CD4-positive, alpha-beta T cell (primary cell): ENCODE measurements around the gene TMEM72. TPM values are rescaled to one million over a fixed set of nuclear protein-coding genes. Genes with fewer than 3 reads are reported as not detected.

Experiments used
- ATAC-seq: fragments of 200-7000 bp; cut with Tn5 transposase; one replicate; pipeline ENCODE4 v1.10.0; 2022; ENCODE audit warnings: mild to moderate bottlenecking; ENCODE audit not compliant: poor library complexity
- CTCF ChIA-PET: fragments of 350-600 bp; sonication (Branson Sonifier 250); formaldehyde crosslinking; loops from one replicate; lab custom pipeline; 2021; ENCODE audit warnings: antibody characterized with exemption, inconsistent platforms; lab: Charles Lee
- POLR2A ChIA-PET: fragments of 350-600 bp; sonication (Branson Sonifier 250); formaldehyde crosslinking; loops from one replicate; lab custom pipeline; 2021; ENCODE audit warnings: antibody characterized with exemption, inconsistent platforms; lab: Charles Lee
- DNase-seq, 14 experiments: peaks; one replicate each; pipeline ENCODE4 v3.0.0-alpha.2; 2013 to 2020; ENCODE audit warnings: mixed read lengths in 2 of 14
- H3K27ac ChIP-seq, 2 donors: one replicate each; pipeline versions ENCODE4 v1.5.1 to v1.7.0; 2013; ENCODE audit warnings: low read length in 2 of 2, low read depth in 1 of 2, mild to moderate bottlenecking in 1 of 2
- H3K27me3 ChIP-seq, 2 experiments: 1 replicate in 1 of 2; 2 replicates in 1 of 2; pipeline versions ENCODE4 v1.6.1 to v1.7.0; 2013; ENCODE audit warnings: low read length in 2 of 2, control low read depth in 1 of 2, mild to moderate bottlenecking in 1 of 2, moderate library complexity in 1 of 2; ENCODE audit not compliant: insufficient read depth in 2 of 2, control insufficient read depth in 1 of 2
- H3K36me3 ChIP-seq: one replicate; pipeline ENCODE4 v1.6.1; 2013; ENCODE audit warnings: low read length, control low read depth; ENCODE audit not compliant: insufficient read depth
- H3K4me1 ChIP-seq: one replicate; pipeline ENCODE4 v1.6.1; 2013; ENCODE audit warnings: low read length, control low read depth; ENCODE audit not compliant: insufficient read depth
- H3K4me3 ChIP-seq: one replicate; pipeline ENCODE4 v1.5.1; 2013; ENCODE audit warnings: mild to moderate bottlenecking, low read length, moderate library complexity
- H3K9me3 ChIP-seq, 2 experiments: 1 replicate in 1 of 2; 2 replicates in 1 of 2; pipeline versions ENCODE4 v1.6.1 to v1.7.0; 2013; ENCODE audit warnings: low read length in 2 of 2, mild to moderate bottlenecking in 2 of 2, control low read depth in 1 of 2, moderate library complexity in 1 of 2; ENCODE audit not compliant: control insufficient read depth in 1 of 2, insufficient read depth in 1 of 2
- H3K27ac Mint-ChIP-seq: one replicate; pipeline ENCODE4 v1.8.0; 2020; ENCODE audit warnings: mixed read lengths
- H3K27me3 Mint-ChIP-seq: one replicate; pipeline ENCODE4 v1.8.0; 2021; ENCODE audit warnings: mixed read lengths
- H3K36me3 Mint-ChIP-seq: one replicate; pipeline ENCODE4 v1.8.0; 2021; ENCODE audit warnings: low read depth, mixed read lengths
- H3K4me1 Mint-ChIP-seq: one replicate; pipeline ENCODE4 v1.8.0; 2021; ENCODE audit warnings: low read depth, mixed read lengths
- H3K4me3 Mint-ChIP-seq: one replicate; pipeline ENCODE4 v1.8.0; 2020; ENCODE audit warnings: mild to moderate bottlenecking, mixed read lengths
- H3K9me3 Mint-ChIP-seq: one replicate; pipeline ENCODE4 v1.8.0; 2020; ENCODE audit warnings: mixed read lengths
- CTCF ChIP-seq: fragments of 200-600 bp; IDR thresholded peaks from one replicate; pipeline ENCODE4 v1.8.0; 2022; ENCODE audit warnings: antibody characterized with exemption, mild to moderate bottlenecking
- intact Hi-C, 2 experiments: fragments of 100-400 bp; cut with DNase I in 1 of 2; cut with micrococcal nuclease in 1 of 2; formaldehyde crosslinking; loops; one replicate each; pipeline versions ENCODE4 v1.15.1 to v1.9.0; 2023 to 2025; cut with DNase I, micrococcal nuclease
- total RNA-seq, 174 experiments: library from RNA in 2 of 174; stranded (reverse) in 2 of 174; gene quantifications; one replicate each; pipeline ENCODE4 v1.2.3 and lab custom pipeline; 2021 to 2026

The TMEM72 gene
- total RNA-seq, 2 experiments from 2014 or later: not detected

- DNase-seq: no peak
- no peak for TF ChIP-seq CTCF
- Histone ChIP-seq H3K9me3 (no peaks in the 10 kb centered on the region), H3K36me3 (no peaks in the 10 kb centered on the region), H3K27ac (no peak overlapping the region), H3K4me1 (no peaks in the 10 kb centered on the region), H3K4me3 (no peak overlapping the region), H3K27me3 (no peaks in the 10 kb centered on the region)
- ATAC-seq: no peak
- H3K27ac Mint-ChIP-seq: no peak overlapping the region
- no peak overlapping the region for H3K4me3 Mint-ChIP-seq
- ChIA-PET POLR2A (no interaction called here), CTCF (no interaction called here)
- no peaks in the 10 kb centered on the region for H3K9me3 Mint-ChIP-seq
- intact Hi-C loops: no loop called here
- H3K36me3 Mint-ChIP-seq: no peaks in the 10 kb centered on the region
- no peaks in the 10 kb centered on the region for H3K27me3 Mint-ChIP-seq
- H3K4me1 Mint-ChIP-seq: no peaks in the 10 kb centered on the region
Observed at GRCh38 chr10:44923611-44924010, 12.5 kb downstream of the TMEM72 start.

DNA sequence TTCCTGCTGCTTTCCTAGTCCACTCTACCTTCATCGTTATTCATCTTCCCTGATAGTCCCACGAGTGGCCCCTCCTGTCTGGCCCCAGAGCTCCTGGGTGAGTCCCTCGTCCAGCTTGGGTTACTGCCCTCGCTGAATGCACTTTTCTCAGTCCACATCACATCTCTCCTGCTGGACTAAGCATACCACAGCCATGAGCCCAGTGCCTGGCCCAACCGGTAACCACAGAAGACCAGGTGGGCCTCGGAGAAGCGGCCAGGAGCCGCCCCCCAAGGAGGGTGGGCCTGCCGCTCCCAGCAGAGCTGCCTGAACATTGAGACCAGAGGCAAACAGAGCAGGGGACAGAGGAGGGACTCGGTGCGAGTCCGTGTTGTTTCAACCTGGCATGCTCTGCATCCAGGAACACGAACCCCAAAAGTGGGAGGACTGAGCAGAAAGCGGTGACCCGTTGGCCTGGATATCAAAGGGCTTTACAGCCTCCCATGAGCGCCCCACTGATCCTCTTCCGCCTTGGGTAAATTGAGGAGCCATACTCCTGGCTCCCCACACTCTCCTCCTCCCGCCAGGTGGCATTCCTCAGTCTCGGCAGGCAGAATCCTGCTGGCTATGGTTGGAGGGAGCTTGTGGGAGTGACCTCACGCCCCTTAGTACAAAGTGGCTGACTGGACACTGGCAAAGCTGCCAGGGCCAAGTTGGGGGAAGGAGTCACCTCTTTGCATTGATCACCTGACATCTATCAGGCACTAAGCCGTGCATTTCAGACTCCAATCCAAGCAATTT is 13.3 kb downstream of the TMEM72 start:
- H3K4me3 Mint-ChIP-seq: no peak overlapping the region
- H3K9me3 Mint-ChIP-seq: no peaks in the 10 kb centered on the region
- no peaks in the 10 kb centered on the region for H3K27me3 Mint-ChIP-seq
- no peaks in the 10 kb centered on the region for H3K4me1 Mint-ChIP-seq
- intact Hi-C loops: no loop called here
- no peak overlapping the region for H3K27ac ChIP-seq
- H3K9me3 ChIP-seq: no peaks in the 10 kb centered on the region
- no peak overlapping the region for H3K27ac Mint-ChIP-seq
- ATAC-seq: no peak
- no peaks in the 10 kb centered on the region for H3K27me3 ChIP-seq
- CTCF ChIA-PET: no interaction called here
- H3K36me3 ChIP-seq: no peaks in the 10 kb centered on the region
- POLR2A ChIA-PET: interaction anchor here (1.0 kb wide), 1 partner anchor 12 kb away, joined by 3 read pairs; no protein-coding TSS in a partner anchor
- H3K36me3 Mint-ChIP-seq: no peaks in the 10 kb centered on the region
- no peak overlapping the region for H3K4me3 ChIP-seq
- no peaks in the 10 kb centered on the region for H3K4me1 ChIP-seq
- TF ChIP-seq CTCF: no peak
- no peak for DNase-seq

GRCh38 chr10:44925224-44925623 is 14.1 kb downstream of the TMEM72 start:
- peak in 1 of 14 experiments; percentile 10 for DNase-seq
- ChIA-PET POLR2A (interaction anchor here (1.0 kb wide), 1 partner anchor 12 kb away, joined by 3 read pairs; no protein-coding TSS in a partner anchor), CTCF (no interaction called here)
- intact Hi-C loops: no loop called here
- no peak for ATAC-seq
- no peak for TF ChIP-seq CTCF
- no peak overlapping the region for H3K4me3 Mint-ChIP-seq
- H3K4me1 ChIP-seq: no peaks in the 10 kb centered on the region
- H3K9me3 ChIP-seq: no peaks in the 10 kb centered on the region
- H3K36me3 Mint-ChIP-seq: no peaks in the 10 kb centered on the region
- no peaks in the 10 kb centered on the region for H3K4me1 Mint-ChIP-seq
- no peak overlapping the region for H3K27ac ChIP-seq
- H3K36me3 ChIP-seq: no peaks in the 10 kb centered on the region
- no peak overlapping the region for H3K27ac Mint-ChIP-seq
- H3K4me3 ChIP-seq: no peak overlapping the region
- no peaks in the 10 kb centered on the region for H3K9me3 Mint-ChIP-seq
- no peaks in the 10 kb centered on the region for H3K27me3 Mint-ChIP-seq
- no peaks in the 10 kb centered on the region for H3K27me3 ChIP-seq
